ENCODE results near the gene CCDC157. TPM values are rescaled to one million over a fixed set of nuclear protein-coding genes. Genes with fewer than 3 reads are reported as not detected.
A peak's percentile ranks its signal among the peaks of the same experiment; 100 is the strongest.

CCDC157 gene
- total and polyA plus RNA-seq, 9 of the 15 experiments (the other 6 are each of a cell fraction or from before 2014, with no cell fraction given), result 0.04 to 1.3 (median 0.68) TPM

DNA sequence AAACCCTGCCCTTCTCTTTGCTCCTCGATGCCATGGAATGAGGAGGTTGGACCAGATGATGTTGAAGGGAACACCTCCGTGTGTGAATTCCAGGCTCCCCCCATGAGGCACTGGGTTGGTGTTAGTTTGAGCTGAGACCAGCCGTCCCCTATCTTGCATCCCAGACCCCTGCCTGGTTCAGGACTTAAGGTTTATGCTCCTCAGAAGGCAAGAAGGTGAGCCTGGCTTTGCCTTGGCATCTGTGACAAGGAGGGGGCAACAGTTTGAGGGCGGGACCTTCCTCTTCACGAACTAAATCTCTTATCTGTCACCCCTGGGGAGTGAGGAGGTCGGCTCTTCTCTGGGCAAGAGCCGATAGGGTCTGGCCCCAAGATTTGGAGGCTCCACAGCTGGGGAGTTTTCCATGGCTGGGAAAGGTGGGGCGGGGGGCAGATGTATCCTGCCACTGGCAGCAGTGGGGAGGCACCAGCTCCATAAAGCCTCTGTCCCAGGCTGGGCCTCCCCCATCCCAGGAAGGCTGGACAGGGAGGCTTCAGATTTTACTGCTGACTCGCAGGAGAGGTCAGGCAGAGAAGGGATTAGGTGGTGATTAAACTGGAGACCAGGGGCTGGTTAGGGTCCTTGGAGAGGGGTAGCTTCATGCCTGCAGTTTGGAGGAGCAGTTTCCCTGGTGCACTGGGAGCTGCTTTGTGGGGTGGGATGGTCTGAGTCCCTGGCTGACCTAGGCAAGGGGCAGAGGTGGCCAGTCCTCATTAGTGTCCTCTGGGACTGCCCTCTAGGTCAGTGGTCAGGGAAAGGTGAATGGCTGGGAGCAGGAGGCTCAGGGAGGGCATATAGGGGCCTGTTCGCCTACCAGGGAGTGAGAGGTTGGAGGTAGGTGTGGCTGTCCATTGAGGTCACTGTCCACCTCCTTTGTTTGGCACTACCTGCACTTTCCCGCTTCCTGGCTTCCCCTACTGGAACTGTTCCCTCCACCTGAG lies 41.1 kb downstream of the CCDC157 start:
- Histone ChIP-seq H3K4me1 (replicated peaks in 1 of 2; ENCODE audit: control insufficient read depth in 2 of 2, insufficient read depth in 2 of 2, low read length in 2 of 2) (peaks cover 9 to 30% of the 10 kb centered on the region in 2 experiments; a peak in 4 of 5 replicates), H2AFZ (ENCODE audit: low read depth, low read length) (no peak overlapping the region), H3K36me3 (ENCODE audit: control insufficient read depth, insufficient read depth, low read length) (no peaks in the 10 kb centered on the region), H3K27me3 (ENCODE audit: control insufficient read depth in 2 of 2, insufficient read depth in 2 of 2, low read length in 2 of 2) (no peaks in the 10 kb centered on the region), H3K79me2 (ENCODE audit: control insufficient read depth, insufficient read depth, low read length) (no peaks in the 10 kb centered on the region), H3K4me3 (no peak overlapping the region), H3K27ac (ENCODE audit: extremely low read depth, low read depth, low read length) (no peak overlapping the region), H3K4me2 (ENCODE audit: insufficient read depth, low read length) (no peak overlapping the region), H3K9me3 (replicated peaks; ENCODE audit: control insufficient read depth, insufficient read depth, low read depth, low read length) (no peaks in the 10 kb centered on the region), H4K20me1 (replicated peaks; ENCODE audit: control insufficient read depth, insufficient read depth, low read length) (0 out of 2 replicates have a peak, but pooled peaks cover 7% of the 10 kb centered on the region), H3K9ac (ENCODE audit: insufficient read depth in 1 of 2, low read depth in 2 of 2, low read length in 2 of 2) (peak overlapping the region in 1 of 2 experiments; percentile 31; a peak in 1 of 4 replicates), H3K9me1 (ENCODE audit: control insufficient read depth, insufficient read depth, low read length) (no peaks in the 10 kb centered on the region)
- 14% methylated on average over 6 of the region's 11 CpGs for WGBS (ENCODE audit: insufficient coverage, low coverage, missing lambda C conversion rate)
- POLR2A ChIA-PET, result interaction anchor here (0.6 to 1.4 kb wide), 6 partner anchors 8 to 92 kb away, joined by 3 to 8 read pairs (median 3); no protein-coding TSS in a partner anchor
- ATAC-seq (peak; percentile 22; the same call in 1 of the 3 replicates), DNase-seq (ENCODE audit: extremely low read depth in 1 of 4, low spot score in 3 of 4) (peak in 3 of 4 experiments; percentile 15 to 42 (median 41)), FAIRE-seq (no peak)
- CTCF ChIA-PET (ENCODE audit: low intra/inter-chr PET ratio), result no interaction called here
- in situ Hi-C loops (cut with MboI), result loop anchor here (10.0 to 25.0 kb wide), 2 partner anchors 286 to 357 kb away; no protein-coding TSS in a partner anchor
- intact Hi-C loops (cut with micrococcal nuclease), result no loop called here
- BruUV-seq (replicated peaks), result no TSS peak
- TF ChIP-seq CTCF (IDR thresholded peaks at IDR 0.05 in 2 of 3, conservative IDR thresholded peaks at IDR 0.05 in 1 of 3; ENCODE audit: insufficient read depth in 2 of 3, low read depth in 1 of 3, low read length in 3 of 3) (no peak), ZNF143 (CRISPR knock-in tag; IDR thresholded peaks at IDR 0.05) (no peak)
- TF ChIP-seq, protein P1, sequence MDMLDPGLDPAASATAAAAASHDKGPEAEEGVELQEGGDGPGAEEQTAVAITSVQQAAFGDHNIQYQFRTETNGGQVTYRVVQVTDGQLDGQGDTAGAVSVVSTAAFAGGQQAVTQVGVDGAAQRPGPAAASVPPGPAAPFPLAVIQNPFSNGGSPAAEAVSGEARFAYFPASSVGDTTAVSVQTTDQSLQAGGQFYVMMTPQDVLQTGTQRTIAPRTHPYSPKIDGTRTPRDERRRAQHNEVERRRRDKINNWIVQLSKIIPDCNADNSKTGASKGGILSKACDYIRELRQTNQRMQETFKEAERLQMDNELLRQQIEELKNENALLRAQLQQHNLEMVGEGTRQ (CRISPR knock-in tag; IDR thresholded peaks at IDR 0.05), result no peak
